ENCODE data around the gene TGFBRAP1.

TGFBRAP1 gene

GRCh38 chr2:105291981-105292380 lies 37.6 kb downstream of the TGFBRAP1 start:
- no peak overlapping the region for H2BK12ac ChIP-seq (ENCODE audit: low read length in 2 of 2)
- H2BK120ac ChIP-seq (ENCODE audit: low read depth, low read length) = no peak overlapping the region
- no peak overlapping the region for H4K8ac ChIP-seq (ENCODE audit: low read length)
- H3K79me1 ChIP-seq (replicated peaks; ENCODE audit: low read length, poor library complexity, severe bottlenecking) = peaks cover 14% of the 10 kb centered on the region
- H3K4me3 ChIP-seq (ENCODE audit: insufficient read depth in 1 of 2, low read depth in 1 of 2, low read length in 2 of 2) = no peak overlapping the region
- no peak overlapping the region for H3K4ac ChIP-seq (ENCODE audit: low read depth in 1 of 2, low read length in 2 of 2)
- H2AK5ac ChIP-seq (ENCODE audit: low read length, severe bottlenecking) = no peak overlapping the region
- H4K91ac ChIP-seq (ENCODE audit: low read length) = no peak overlapping the region
- no peak overlapping the region for H3K9ac ChIP-seq (ENCODE audit: low read length)
- no peaks in the 10 kb centered on the region for H3K27me3 ChIP-seq (ENCODE audit: control insufficient read depth in 1 of 2, insufficient read depth in 1 of 2, low read length in 2 of 2)
- WGBS = 80% methylated on average over 2 of the region's 2 CpGs
- no peak overlapping the region for H3K14ac ChIP-seq (ENCODE audit: low read length in 2 of 2)
- no peak overlapping the region for H3K4me2 ChIP-seq (ENCODE audit: low read length, poor library complexity, severe bottlenecking)
- no peak overlapping the region for H3K23ac ChIP-seq (ENCODE audit: low read length in 2 of 2)
- H2BK15ac ChIP-seq (ENCODE audit: low read depth, poor library complexity, severe bottlenecking) = no peak overlapping the region
- no peak overlapping the region for H2BK5ac ChIP-seq (ENCODE audit: low read depth, low read length, poor library complexity, severe bottlenecking)
- H2AFZ ChIP-seq (ENCODE audit: low read depth, low read length) = no peak overlapping the region
- H3K36me3 ChIP-seq (ENCODE audit: control insufficient read depth in 1 of 2, insufficient read depth in 2 of 2, low read depth in 1 of 2, low read length in 2 of 2) = peaks cover 28 to 58% of the 10 kb centered on the region in 2 experiments
- H3K27ac ChIP-seq (ENCODE audit: low read length, poor library complexity, severe bottlenecking) = peak overlapping the region; percentile 72
- no peak for DNase-seq
- H3K4me1 ChIP-seq (ENCODE audit: control insufficient read depth, insufficient read depth, low read depth, low read length) = peaks cover 17% of the 10 kb centered on the region
- no peak overlapping the region for H3K18ac ChIP-seq (ENCODE audit: low read depth in 1 of 2, low read length in 2 of 2)
- H3K9me3 ChIP-seq (ENCODE audit: control insufficient read depth, low read length) = no peaks in the 10 kb centered on the region

GRCh38 chr2:105290981-105291660 lies 38.4 kb downstream of the TGFBRAP1 start:
- H3K27ac ChIP-seq (ENCODE audit: low read length, poor library complexity, severe bottlenecking) = peak overlapping the region; percentile 72
- over 99% methylated on average over 6 of the region's 6 CpGs for WGBS
- no peak overlapping the region for H2AFZ ChIP-seq (ENCODE audit: low read depth, low read length)
- H3K23ac ChIP-seq (ENCODE audit: low read length in 2 of 2) = no peak overlapping the region
- no peak overlapping the region for H3K18ac ChIP-seq (ENCODE audit: low read depth in 1 of 2, low read length in 2 of 2)
- H3K79me1 ChIP-seq (replicated peaks; ENCODE audit: low read length, poor library complexity, severe bottlenecking) = peaks cover 22% of the 10 kb centered on the region
- H3K4me2 ChIP-seq (ENCODE audit: low read length, poor library complexity, severe bottlenecking) = no peak overlapping the region
- no peak overlapping the region for H3K4ac ChIP-seq (ENCODE audit: low read depth in 1 of 2, low read length in 2 of 2)
- no peak overlapping the region for H3K4me3 ChIP-seq (ENCODE audit: insufficient read depth in 1 of 2, low read depth in 1 of 2, low read length in 2 of 2)
- H2BK5ac ChIP-seq (ENCODE audit: low read depth, low read length, poor library complexity, severe bottlenecking) = no peak overlapping the region
- H3K4me1 ChIP-seq (ENCODE audit: control insufficient read depth, insufficient read depth, low read depth, low read length) = peaks cover 16% of the 10 kb centered on the region
- H3K36me3 ChIP-seq (ENCODE audit: control insufficient read depth in 1 of 2, insufficient read depth in 2 of 2, low read depth in 1 of 2, low read length in 2 of 2) = peaks cover 31 to 54% of the 10 kb centered on the region in 2 experiments
- DNase-seq = no peak
- H4K91ac ChIP-seq (ENCODE audit: low read length) = no peak overlapping the region
- no peak overlapping the region for H4K8ac ChIP-seq (ENCODE audit: low read length)
- H3K9ac ChIP-seq (ENCODE audit: low read length) = no peak overlapping the region
- H2BK15ac ChIP-seq (ENCODE audit: low read depth, poor library complexity, severe bottlenecking) = no peak overlapping the region
- no peak overlapping the region for H2BK120ac ChIP-seq (ENCODE audit: low read depth, low read length)
- no peak overlapping the region for H2BK12ac ChIP-seq (ENCODE audit: low read length in 2 of 2)
- no peak overlapping the region for H2AK5ac ChIP-seq (ENCODE audit: low read length, severe bottlenecking)
- no peak overlapping the region for H3K14ac ChIP-seq (ENCODE audit: low read length in 2 of 2)
- no peaks in the 10 kb centered on the region for H3K9me3 ChIP-seq (ENCODE audit: control insufficient read depth, low read length)
- no peaks in the 10 kb centered on the region for H3K27me3 ChIP-seq (ENCODE audit: control insufficient read depth in 1 of 2, insufficient read depth in 1 of 2, low read length in 2 of 2)

- Histone ChIP-seq H4K91ac (ENCODE audit: low read length) (no peak overlapping the region), H3K9me3 (ENCODE audit: control insufficient read depth, low read length) (no peaks in the 10 kb centered on the region), H3K23ac (ENCODE audit: low read length in 2 of 2) (no peak overlapping the region), H2BK5ac (ENCODE audit: low read depth, low read length, poor library complexity, severe bottlenecking) (no peak overlapping the region), H3K27me3 (ENCODE audit: control insufficient read depth in 1 of 2, insufficient read depth in 1 of 2, low read length in 2 of 2) (no peaks in the 10 kb centered on the region), H3K27ac (ENCODE audit: low read length, poor library complexity, severe bottlenecking) (peak overlapping the region; percentile 1), H2BK15ac (ENCODE audit: low read depth, poor library complexity, severe bottlenecking) (no peak overlapping the region), H3K9ac (ENCODE audit: low read length) (no peak overlapping the region), H3K4me1 (ENCODE audit: control insufficient read depth, insufficient read depth, low read depth, low read length) (peaks cover 7% of the 10 kb centered on the region), H3K18ac (ENCODE audit: low read depth in 1 of 2, low read length in 2 of 2) (no peak overlapping the region), H2AFZ (ENCODE audit: low read depth, low read length) (no peak overlapping the region), H3K79me1 (replicated peaks; ENCODE audit: low read length, poor library complexity, severe bottlenecking) (peaks cover 39% of the 10 kb centered on the region), H2BK12ac (ENCODE audit: low read length in 2 of 2) (no peak overlapping the region), H3K4me3 (ENCODE audit: insufficient read depth in 1 of 2, low read depth in 1 of 2, low read length in 2 of 2) (no peak overlapping the region), H3K4me2 (ENCODE audit: low read length, poor library complexity, severe bottlenecking) (no peak overlapping the region), H4K8ac (ENCODE audit: low read length) (peak overlapping the region; percentile 76), H3K4ac (ENCODE audit: low read depth in 1 of 2, low read length in 2 of 2) (no peak overlapping the region), H3K14ac (ENCODE audit: low read length in 2 of 2) (no peak overlapping the region), H3K36me3 (ENCODE audit: control insufficient read depth in 1 of 2, insufficient read depth in 2 of 2, low read depth in 1 of 2, low read length in 2 of 2) (peaks cover 42 to 66% of the 10 kb centered on the region in 2 experiments), H2AK5ac (ENCODE audit: low read length, severe bottlenecking) (peak overlapping the region; percentile 7), H2BK120ac (ENCODE audit: low read depth, low read length) (no peak overlapping the region)
- WGBS = 94% methylated on average over 6 of the region's 7 CpGs
- DNase-seq = no peak
Observed at GRCh38 chr2:105288133-105288532, 41.4 kb downstream of the TGFBRAP1 start.

GRCh38 chr2:105287692-105288091 lies 41.8 kb downstream of the TGFBRAP1 start:
- Histone ChIP-seq H2BK5ac (ENCODE audit: low read depth, low read length, poor library complexity, severe bottlenecking) (no peak overlapping the region), H4K91ac (ENCODE audit: low read length) (no peak overlapping the region), H3K4me1 (ENCODE audit: control insufficient read depth, insufficient read depth, low read depth, low read length) (peaks cover 7% of the 10 kb centered on the region), H3K9me3 (ENCODE audit: control insufficient read depth, low read length) (no peaks in the 10 kb centered on the region), H3K79me1 (replicated peaks; ENCODE audit: low read length, poor library complexity, severe bottlenecking) (peaks cover 39% of the 10 kb centered on the region), H3K27me3 (ENCODE audit: control insufficient read depth in 1 of 2, insufficient read depth in 1 of 2, low read length in 2 of 2) (no peaks in the 10 kb centered on the region), H2AFZ (ENCODE audit: low read depth, low read length) (peak overlapping the region; percentile 23), H3K23ac (ENCODE audit: low read length in 2 of 2) (no peak overlapping the region), H2BK15ac (ENCODE audit: low read depth, poor library complexity, severe bottlenecking) (no peak overlapping the region), H3K36me3 (ENCODE audit: control insufficient read depth in 1 of 2, insufficient read depth in 2 of 2, low read depth in 1 of 2, low read length in 2 of 2) (peaks cover 42 to 67% of the 10 kb centered on the region in 2 experiments), H3K14ac (ENCODE audit: low read length in 2 of 2) (no peak overlapping the region), H2BK120ac (ENCODE audit: low read depth, low read length) (no peak overlapping the region), H4K8ac (ENCODE audit: low read length) (no peak overlapping the region), H3K27ac (ENCODE audit: low read length, poor library complexity, severe bottlenecking) (no peak overlapping the region), H2AK5ac (ENCODE audit: low read length, severe bottlenecking) (peak overlapping the region; percentile 66), H3K9ac (ENCODE audit: low read length) (no peak overlapping the region), H3K4ac (ENCODE audit: low read depth in 1 of 2, low read length in 2 of 2) (no peak overlapping the region), H2BK12ac (ENCODE audit: low read length in 2 of 2) (no peak overlapping the region), H3K18ac (ENCODE audit: low read depth in 1 of 2, low read length in 2 of 2) (no peak overlapping the region), H3K4me2 (ENCODE audit: low read length, poor library complexity, severe bottlenecking) (no peak overlapping the region), H3K4me3 (ENCODE audit: insufficient read depth in 1 of 2, low read depth in 1 of 2, low read length in 2 of 2) (no peak overlapping the region)
- WGBS = 42% methylated on average over 4 of the region's 5 CpGs
- DNase-seq = peak; percentile 62

Measured in mesenchymal stem cell (in vitro differentiated cells and primary cell).